ENCODE measurements around the gene CELA3B. TPM values are rescaled to one million over a fixed set of nuclear protein-coding genes. Genes with fewer than 3 reads are reported as not detected.
"Not testable (repeated sequence)": the region's sequence is repeated elsewhere in the genome, so short reads cannot be mapped to it uniquely, and the experiment has no call there.

Gene CELA3B
- total RNA-seq, 2 experiments from 2014 or later: not detected

DNA sequence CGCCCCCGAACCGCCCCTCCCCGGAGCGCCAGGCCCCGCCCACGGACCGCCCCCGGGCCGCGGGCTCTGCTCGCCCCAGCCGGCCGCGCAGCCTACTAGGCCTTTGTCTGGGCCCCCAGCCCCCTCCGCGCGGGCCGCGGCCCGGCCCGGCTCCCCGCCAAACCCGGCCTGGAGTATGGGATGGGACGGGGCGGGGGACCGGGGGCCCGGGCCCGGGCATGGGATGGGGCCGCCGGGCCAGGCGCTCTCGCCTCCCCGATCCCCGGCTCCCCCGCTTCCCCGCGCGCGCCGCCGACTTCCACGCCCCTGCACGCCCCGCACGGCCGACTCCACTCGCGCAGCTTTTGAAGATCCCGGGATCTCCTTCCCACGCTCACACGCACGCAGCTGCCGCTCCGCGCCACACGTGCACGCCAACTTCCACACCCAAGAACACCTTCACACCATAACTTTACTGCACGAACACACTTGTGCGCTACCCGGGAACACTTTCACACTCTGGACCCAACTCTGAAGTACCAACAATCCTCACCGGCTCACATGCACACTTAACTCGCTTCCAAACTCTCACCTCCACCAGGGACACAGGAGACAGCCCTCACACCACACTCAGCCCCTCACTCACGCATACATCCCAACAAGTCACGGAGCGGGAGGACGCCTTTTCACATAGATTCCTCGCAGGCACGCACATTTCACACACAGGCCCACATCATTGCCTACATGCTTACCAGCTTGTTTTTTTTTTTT lies 39.3 kb upstream of the CELA3B start:
- H3K27ac Mint-ChIP-seq: no peak overlapping the region
- peak; percentile 62 for DNase-seq

DNA sequence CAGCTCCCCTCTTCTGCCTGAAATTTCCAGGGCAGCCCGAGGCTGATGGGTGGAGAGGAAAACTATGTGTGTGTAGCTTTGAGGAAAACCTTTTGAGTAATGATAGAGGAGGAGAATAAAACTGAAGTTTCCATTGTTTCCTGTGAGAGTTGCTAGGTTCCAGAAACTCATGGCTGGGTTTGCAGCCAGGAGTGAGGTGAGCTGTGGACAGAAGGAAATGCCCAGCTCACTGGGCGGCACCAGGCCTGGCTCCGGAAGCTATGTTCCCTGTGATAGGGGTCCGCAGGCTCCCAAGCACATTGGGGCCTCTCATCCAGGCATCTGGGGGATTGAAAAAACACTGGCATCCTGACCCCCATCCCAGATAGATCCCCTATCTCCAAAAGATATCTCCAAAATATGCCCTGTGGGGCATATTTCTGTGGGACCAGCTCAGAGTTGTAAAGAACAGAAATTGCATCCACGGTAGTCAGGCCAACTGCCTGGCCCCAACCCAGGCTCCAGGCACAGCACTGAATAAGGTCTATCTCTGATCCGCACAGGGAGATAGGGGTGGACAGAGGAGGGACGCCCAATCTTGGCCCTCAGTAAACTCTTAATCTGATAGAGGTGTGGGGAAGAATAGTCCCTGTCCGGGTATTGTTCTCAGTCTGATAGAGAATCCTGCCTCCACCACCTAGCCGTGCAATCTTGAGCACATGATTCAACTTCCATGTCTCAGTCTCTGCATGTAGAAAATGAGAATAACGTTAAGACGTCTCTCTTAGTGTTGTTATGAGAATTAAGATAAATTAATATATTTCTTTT lies 37.9 kb upstream of the CELA3B start:
- intact Hi-C loops (cut with micrococcal nuclease): no loop called here
- no peak for DNase-seq
- CTCF ChIA-PET: no interaction called here
- Mint-ChIP-seq H3K36me3 (ENCODE audit: low read depth) (no peaks in the 10 kb centered on the region), H3K4me3 (peak overlapping the region; percentile 44), H3K9me3 (no peaks in the 10 kb centered on the region), H3K27me3 (ENCODE audit: low read depth) (peaks cover 3% of the 10 kb centered on the region), H3K4me1 (ENCODE audit: low read depth) (peaks cover 19% of the 10 kb centered on the region), H3K27ac (peak overlapping the region; percentile 10)

More for the DNA sequence above, 39.3 kb upstream of the CELA3B start:
- Mint-ChIP-seq H3K27me3 (ENCODE audit: low read depth) (peaks cover 3% of the 10 kb centered on the region), H3K36me3 (ENCODE audit: low read depth) (no peaks in the 10 kb centered on the region), H3K4me1 (ENCODE audit: low read depth) (peaks cover 22% of the 10 kb centered on the region), H3K4me3 (peak overlapping the region; percentile 75), H3K9me3 (no peaks in the 10 kb centered on the region)
- CTCF ChIA-PET: interaction anchor here (0.7 kb wide), 1 partner anchor 40 kb away, joined by 4 read pairs; the partner anchor contains the start of gene CELA3B
- intact Hi-C loops (cut with micrococcal nuclease): loop anchor here (2.0 kb wide), 1 partner anchor 19 kb away; no protein-coding TSS in a partner anchor

DNA sequence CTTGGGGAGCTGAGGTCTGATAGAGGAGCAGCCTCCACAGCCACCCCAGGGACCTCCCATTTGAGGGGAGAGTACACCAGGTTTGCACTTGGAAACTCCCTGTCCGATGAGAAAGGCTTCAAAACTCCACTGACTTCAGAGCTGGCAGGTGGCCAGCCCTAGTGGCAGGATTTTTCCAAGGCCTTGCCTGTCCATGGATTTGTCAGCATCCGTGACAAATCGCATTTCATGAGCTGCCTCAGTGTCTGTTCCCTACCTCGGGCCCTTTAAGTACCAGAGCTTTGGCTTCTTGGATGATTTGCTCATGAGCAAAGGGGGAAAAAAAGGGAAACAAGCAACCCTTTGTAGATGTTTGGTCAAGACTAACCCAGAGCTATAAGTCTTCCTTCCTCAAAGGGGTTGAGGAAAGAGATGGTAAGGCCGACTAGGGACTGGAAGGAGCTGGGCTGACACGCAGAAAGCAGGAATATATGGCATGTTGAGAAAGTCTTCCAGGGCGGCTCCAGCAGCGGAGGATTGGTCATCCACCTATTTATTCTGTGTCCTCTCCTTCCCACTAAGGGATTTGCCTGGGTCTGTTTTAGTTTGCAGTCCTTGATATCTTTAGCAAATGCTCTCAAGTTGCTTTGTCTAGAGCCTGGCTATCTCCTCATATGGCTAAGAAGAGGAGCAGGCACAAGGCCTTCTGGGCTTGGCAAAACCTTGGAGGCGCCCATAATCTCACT lies 37.0 kb upstream of the CELA3B start:
- no peak for DNase-seq
- Mint-ChIP-seq H3K27ac (no peak overlapping the region), H3K27me3 (ENCODE audit: low read depth) (peaks cover 3% of the 10 kb centered on the region), H3K4me3 (no peak overlapping the region), H3K36me3 (ENCODE audit: low read depth) (no peaks in the 10 kb centered on the region), H3K9me3 (no peaks in the 10 kb centered on the region), H3K4me1 (ENCODE audit: low read depth) (peaks cover 15% of the 10 kb centered on the region)
- intact Hi-C loops (cut with micrococcal nuclease): no loop called here
- CTCF ChIA-PET: interaction anchor here (0.8 kb wide), 1 partner anchor 17 kb away, joined by 5 read pairs; no protein-coding TSS in a partner anchor

DNA sequence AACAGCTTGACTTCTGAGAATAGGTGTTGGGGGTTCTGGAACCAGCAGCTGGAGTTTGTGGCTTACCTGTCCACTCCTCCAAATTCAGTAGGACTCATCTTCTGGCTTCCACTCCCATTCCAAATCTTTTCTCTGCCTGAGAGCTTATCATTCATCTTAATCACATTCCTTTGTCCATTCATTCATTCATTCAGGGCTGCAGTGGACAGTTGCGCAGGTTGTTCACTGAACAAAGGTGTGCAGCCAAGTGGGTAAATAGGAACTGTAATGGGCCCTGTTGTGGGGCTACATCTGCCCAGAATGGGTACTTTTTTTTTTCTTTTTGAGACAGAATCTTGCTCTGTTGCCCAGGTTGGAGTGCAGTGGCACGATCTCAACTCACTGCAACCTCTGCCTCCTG lies 36.3 kb upstream of the CELA3B start:
- Mint-ChIP-seq H3K27me3 (ENCODE audit: low read depth) (peaks cover 3% of the 10 kb centered on the region), H3K9me3 (no peaks in the 10 kb centered on the region), H3K4me3 (no peak overlapping the region), H3K27ac (no peak overlapping the region), H3K4me1 (ENCODE audit: low read depth) (peaks cover 14% of the 10 kb centered on the region), H3K36me3 (ENCODE audit: low read depth) (no peaks in the 10 kb centered on the region)
- CTCF ChIA-PET: no interaction called here
- intact Hi-C loops (cut with micrococcal nuclease): no loop called here
- no peak for DNase-seq

DNA sequence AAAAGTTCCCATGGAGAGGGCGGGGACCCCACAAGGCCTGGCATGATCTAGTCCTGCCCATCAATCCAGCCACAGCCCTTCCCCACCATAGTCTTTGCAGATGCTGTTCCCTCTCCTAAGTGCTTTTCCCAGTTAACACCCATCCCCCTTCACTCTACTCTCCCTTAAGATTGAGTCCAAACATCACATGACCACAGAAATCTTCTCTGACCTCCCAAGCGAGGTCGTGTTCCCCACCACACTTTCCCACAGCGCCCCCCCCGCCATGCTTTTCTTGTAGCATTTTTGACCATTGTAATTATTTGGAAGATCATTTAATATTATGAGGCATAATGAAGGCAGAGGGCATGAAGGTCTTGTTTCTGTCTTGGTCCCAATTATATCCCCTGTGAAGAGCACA lies 35.5 kb upstream of the CELA3B start:
- H3K27ac Mint-ChIP-seq: no peak overlapping the region
- DNase-seq: no peak
- no peaks in the 10 kb centered on the region for H3K36me3 Mint-ChIP-seq (ENCODE audit: low read depth)
- peaks cover 7% of the 10 kb centered on the region for H3K4me1 Mint-ChIP-seq (ENCODE audit: low read depth)
- H3K4me3 Mint-ChIP-seq: no peak overlapping the region
- intact Hi-C loops (cut with micrococcal nuclease): no loop called here
- H3K27me3 Mint-ChIP-seq (ENCODE audit: low read depth): peaks cover 3% of the 10 kb centered on the region
- CTCF ChIA-PET: no interaction called here
- H3K9me3 Mint-ChIP-seq: no peaks in the 10 kb centered on the region

DNA sequence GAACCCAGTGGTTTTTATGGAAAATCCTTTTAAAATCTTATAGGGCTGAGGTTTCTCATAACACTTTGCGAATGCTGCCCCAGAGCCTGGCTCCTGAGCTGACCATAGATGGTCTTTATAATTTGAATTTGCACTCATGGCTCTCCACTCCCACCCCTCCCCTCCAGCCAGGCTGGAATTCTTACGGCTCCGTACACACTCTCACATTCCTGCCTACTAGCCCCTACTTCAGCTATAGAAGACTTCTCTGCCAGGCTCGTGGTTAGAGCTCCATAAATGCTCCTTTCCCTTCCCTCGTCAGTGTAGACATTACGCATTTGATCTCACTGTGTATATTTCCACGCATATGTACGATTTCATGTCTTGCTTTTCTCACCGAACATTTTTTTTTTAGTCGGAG lies 34.4 kb upstream of the CELA3B start:
- H3K36me3 Mint-ChIP-seq (ENCODE audit: low read depth): no peaks in the 10 kb centered on the region
- peaks cover 3% of the 10 kb centered on the region for H3K27me3 Mint-ChIP-seq (ENCODE audit: low read depth)
- H3K4me3 Mint-ChIP-seq: no peak overlapping the region
- peaks cover 4% of the 10 kb centered on the region for H3K4me1 Mint-ChIP-seq (ENCODE audit: low read depth)
- no peak overlapping the region for H3K27ac Mint-ChIP-seq
- intact Hi-C loops (cut with micrococcal nuclease): no loop called here
- CTCF ChIA-PET: interaction anchor here (1.1 kb wide), 1 partner anchor 16 kb away, joined by 3 read pairs; no protein-coding TSS in a partner anchor
- no peaks in the 10 kb centered on the region for H3K9me3 Mint-ChIP-seq
- no peak for DNase-seq

DNA sequence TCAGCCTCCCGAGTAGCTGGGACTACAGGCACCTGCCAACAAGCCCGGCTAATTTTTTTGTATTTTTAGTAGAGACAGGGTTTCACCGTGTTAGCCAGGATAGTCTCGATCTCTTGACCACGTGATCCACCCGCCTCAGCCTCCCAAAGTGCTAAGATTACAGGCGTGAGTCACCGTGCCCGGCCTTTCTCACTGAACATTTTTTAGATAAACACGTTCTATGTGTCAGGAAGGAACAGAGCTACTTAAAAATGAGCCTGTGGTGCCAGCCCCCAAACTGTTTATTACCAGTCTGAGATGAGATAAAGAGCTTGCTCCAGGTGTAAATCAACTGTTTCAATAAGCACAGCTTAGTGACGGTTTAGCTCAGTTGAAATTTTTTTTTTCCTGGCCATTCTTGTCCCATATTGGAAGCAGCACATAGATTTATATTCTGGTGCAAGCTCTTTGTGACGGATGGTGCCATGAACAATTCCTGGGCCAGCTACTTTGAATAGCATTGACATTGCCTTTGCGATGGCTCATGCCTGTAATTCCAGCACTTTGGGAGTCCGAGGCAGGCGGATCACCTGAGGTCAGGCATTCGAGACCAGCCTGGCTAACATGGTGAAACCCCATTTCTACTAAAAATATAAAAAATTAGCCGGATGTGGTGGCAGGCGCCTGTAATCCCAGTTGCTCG lies 33.7 kb upstream of the CELA3B start:
- H3K27me3 Mint-ChIP-seq (ENCODE audit: low read depth); H3K27ac Mint-ChIP-seq; intact Hi-C loops (cut with micrococcal nuclease); DNase-seq; H3K9me3 Mint-ChIP-seq; H3K4me3 Mint-ChIP-seq; H3K4me1 Mint-ChIP-seq (ENCODE audit: low read depth); H3K36me3 Mint-ChIP-seq (ENCODE audit: low read depth): not testable (repeated sequence)
- CTCF ChIA-PET: interaction anchor here (0.6 to 1.1 kb wide), 2 partner anchors 15 to 139 kb away, joined by 3 read pairs; no protein-coding TSS in a partner anchor

DNA sequence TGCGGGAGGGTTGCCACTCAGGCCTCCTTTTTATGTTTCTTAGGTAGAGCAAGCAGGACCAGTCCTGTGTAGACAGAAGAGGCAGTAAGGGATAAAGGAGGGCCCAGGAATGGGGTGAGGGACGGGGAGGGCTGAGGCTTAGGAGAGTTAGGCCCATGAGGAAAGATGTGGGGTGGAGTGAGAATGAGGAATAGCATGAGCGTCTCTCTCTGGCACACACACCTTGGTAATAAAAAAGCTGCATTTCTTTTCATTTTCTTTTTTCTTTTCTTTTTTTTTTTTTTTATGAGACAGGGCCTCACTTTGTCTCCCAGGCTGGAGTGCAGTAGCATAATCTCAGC lies 32.1 kb upstream of the CELA3B start:
- H3K27me3 Mint-ChIP-seq (ENCODE audit: low read depth): no peaks in the 10 kb centered on the region
- no peaks in the 10 kb centered on the region for H3K4me1 Mint-ChIP-seq (ENCODE audit: low read depth)
- no peaks in the 10 kb centered on the region for H3K36me3 Mint-ChIP-seq (ENCODE audit: low read depth)
- H3K9me3 Mint-ChIP-seq: no peaks in the 10 kb centered on the region
- no peak overlapping the region for H3K4me3 Mint-ChIP-seq
- no peak for DNase-seq
- CTCF ChIA-PET: no interaction called here
- H3K27ac Mint-ChIP-seq: no peak overlapping the region
- intact Hi-C loops (cut with micrococcal nuclease): no loop called here

DNA sequence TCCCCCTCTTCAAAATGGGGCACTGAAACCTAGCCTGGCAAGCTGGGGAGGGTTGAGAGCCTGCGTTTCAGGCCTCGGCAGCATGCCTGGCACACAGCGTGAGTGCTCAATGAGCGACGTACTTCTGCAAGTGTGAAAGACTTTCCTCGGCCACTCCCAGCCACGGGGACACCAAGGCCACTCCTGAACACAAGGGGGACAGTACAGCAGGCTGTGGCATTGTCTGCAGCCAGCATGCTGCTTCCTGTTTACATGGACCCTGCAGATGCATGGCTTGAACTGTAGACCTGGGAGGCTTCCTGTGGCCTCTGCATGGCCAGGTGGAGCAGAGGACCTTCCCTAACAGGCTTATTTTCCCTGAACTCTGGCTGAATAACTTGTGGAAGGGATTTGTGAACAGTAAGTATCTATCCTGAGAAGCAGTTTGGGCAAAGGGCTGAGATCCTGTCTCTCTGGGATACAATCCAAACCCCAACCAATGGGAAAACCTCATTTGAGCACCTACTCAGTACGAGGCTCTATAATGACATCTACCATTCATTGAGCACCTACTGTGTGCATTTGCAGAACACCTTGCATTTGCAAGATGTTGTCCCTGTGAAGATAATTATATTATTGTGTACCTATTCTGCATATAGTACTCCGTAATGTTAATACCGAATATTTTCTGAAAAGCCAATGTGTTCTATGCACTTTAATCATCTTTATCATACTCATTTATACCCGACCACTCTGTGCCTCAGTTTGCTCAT lies 29.8 kb upstream of the CELA3B start:
- no peaks in the 10 kb centered on the region for H3K27me3 Mint-ChIP-seq (ENCODE audit: low read depth)
- intact Hi-C loops (cut with micrococcal nuclease): no loop called here
- H3K9me3 Mint-ChIP-seq: no peaks in the 10 kb centered on the region
- DNase-seq: no peak
- no peaks in the 10 kb centered on the region for H3K4me1 Mint-ChIP-seq (ENCODE audit: low read depth)
- CTCF ChIA-PET: no interaction called here
- no peaks in the 10 kb centered on the region for H3K36me3 Mint-ChIP-seq (ENCODE audit: low read depth)
- H3K27ac Mint-ChIP-seq: no peak overlapping the region
- no peak overlapping the region for H3K4me3 Mint-ChIP-seq

DNA sequence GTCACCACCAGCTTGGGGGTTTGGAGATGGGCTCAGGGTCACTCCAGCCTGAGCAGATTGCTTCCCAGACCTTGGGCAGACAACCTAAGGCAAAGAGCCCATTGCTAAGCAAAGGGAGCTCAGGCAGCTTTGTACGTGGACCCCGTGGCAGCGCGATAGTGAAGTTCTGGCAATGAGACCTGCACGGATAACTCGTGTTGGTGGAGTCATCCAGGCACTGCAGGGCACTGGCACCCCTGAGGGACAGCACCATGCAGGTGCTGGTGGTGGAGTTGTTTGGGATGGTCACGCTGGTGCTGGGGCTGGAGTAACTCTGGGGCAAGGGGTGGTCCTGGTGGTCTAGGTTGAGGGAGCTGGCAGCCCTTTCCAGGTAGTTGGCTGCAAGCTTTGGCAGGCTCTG lies 26.1 kb upstream of the CELA3B start:
- Mint-ChIP-seq H3K4me3 (no peak overlapping the region), H3K36me3 (ENCODE audit: low read depth) (no peaks in the 10 kb centered on the region), H3K27ac (no peak overlapping the region), H3K4me1 (ENCODE audit: low read depth) (no peaks in the 10 kb centered on the region), H3K9me3 (no peaks in the 10 kb centered on the region), H3K27me3 (ENCODE audit: low read depth) (no peaks in the 10 kb centered on the region)
- CTCF ChIA-PET: interaction anchor here (1.6 kb wide), 1 partner anchor 13 kb away, joined by 6 read pairs; no protein-coding TSS in a partner anchor
- intact Hi-C loops (cut with micrococcal nuclease): no loop called here
- no peak for DNase-seq

DNA sequence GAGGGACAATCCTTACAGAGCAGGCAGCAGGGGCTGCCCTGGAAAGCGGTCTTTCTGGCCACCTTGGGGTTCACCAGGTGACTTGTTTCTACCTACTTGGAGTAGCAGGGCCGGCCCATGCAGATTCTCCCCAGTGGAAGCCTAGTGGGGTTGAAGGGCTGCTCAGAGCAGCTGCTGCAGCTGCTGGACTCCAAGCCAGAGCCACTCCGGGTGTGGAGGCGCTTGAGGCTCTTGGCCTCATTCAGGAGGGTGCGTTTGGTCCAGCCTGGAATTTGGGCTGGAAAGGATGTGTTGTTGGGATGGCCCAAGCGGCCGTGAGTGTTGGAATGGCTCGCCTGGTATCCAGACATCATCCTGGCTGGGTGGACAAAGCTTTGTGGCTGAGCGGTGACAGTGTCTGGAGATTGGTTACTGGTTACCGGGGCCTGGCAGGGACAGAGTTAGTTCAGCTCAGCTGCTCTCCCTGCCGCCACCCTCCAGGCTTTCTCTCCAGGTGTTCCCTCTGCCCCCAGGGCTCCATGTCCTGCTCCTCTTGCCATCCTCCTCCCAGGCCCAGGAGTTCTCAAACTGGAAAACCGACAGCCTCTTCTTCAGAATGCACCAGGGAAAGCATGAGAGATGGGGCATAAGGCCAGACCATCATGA lies 25.5 kb upstream of the CELA3B start:
- Mint-ChIP-seq H3K4me1 (ENCODE audit: low read depth) (peaks cover 6% of the 10 kb centered on the region), H3K4me3 (no peak overlapping the region), H3K27me3 (ENCODE audit: low read depth) (no peaks in the 10 kb centered on the region), H3K27ac (no peak overlapping the region), H3K36me3 (ENCODE audit: low read depth) (no peaks in the 10 kb centered on the region), H3K9me3 (no peaks in the 10 kb centered on the region)
- CTCF ChIA-PET: interaction anchor here (1.6 kb wide), 1 partner anchor 12 kb away, joined by 6 read pairs; no protein-coding TSS in a partner anchor
- intact Hi-C loops (cut with micrococcal nuclease): no loop called here
- no peak for DNase-seq

All from activated naive CD4-positive, alpha-beta T cell treated with anti-CD3 and anti-CD28 coated beads for 36 hours (primary cell).